HL-60 (cell line): Measurements from ENCODE around the gene C3orf20.

ENCODE experiments used
- CTCF ChIP-seq: IDR thresholded peaks from one replicate; pipeline ENCODE4 v1.5.1; 2011; ENCODE audit warnings: low read length, control low read depth, inconsistent platforms; ENCODE audit not compliant: insufficient read depth
- GABPA ChIP-seq: IDR thresholded peaks from 2 replicates; pipeline ENCODE4 v1.6.1; 2012; ENCODE audit warnings: low read depth
- POLR2AphosphoS5 ChIP-seq: IDR thresholded peaks from 2 replicates; pipeline ENCODE4 v1.6.1; 2012; ENCODE audit warnings: low read depth
- REST ChIP-seq: IDR thresholded peaks from 2 replicates; pipeline ENCODE4 v1.6.1; 2012; ENCODE audit warnings: low read depth; ENCODE audit not compliant: insufficient replicate concordance

GRCh38 chr3:14633417-14633816, 41.5 kb upstream of the C3orf20 start:
- TF ChIP-seq CTCF, result no peak
- no peak for TF ChIP-seq POLR2AphosphoS5
- TF ChIP-seq REST, result no peak
- no peak for TF ChIP-seq GABPA
